A673 (cell line): Measurements from ENCODE around the gene TEKT2. TPM values are rescaled to one million over a fixed set of nuclear protein-coding genes. Genes with fewer than 3 reads are reported as not detected.

Experiments
- BruUV-seq: library from RNA; stranded (reverse); fragments of 400-500 nt; replicated peaks from 2 replicates; lab custom pipeline; 2021; lab: Mats Ljungman, UMichigan
- CTCF ChIA-PET: fragments of 300-600 bp; sonication (Branson Sonifier 250); formaldehyde crosslinking; loops from one replicate; lab custom pipeline; 2022; ENCODE audit warnings: antibody characterized with exemption; lab: Charles Lee
- POLR2A ChIA-PET: fragments of 300-600 bp; sonication (Branson Sonifier 250); formaldehyde crosslinking; loops from one replicate; lab custom pipeline; 2022; ENCODE audit warnings: antibody characterized with exemption; ENCODE audit not compliant: low non-redundant PET; lab: Charles Lee
- DNase-seq: peaks from one replicate; pipeline ENCODE4 v3.0.0-alpha.2; 2015; ENCODE audit warnings: low spot score
- H3K27ac ChIP-seq: fragments of 200-600 bp; sonication (generic); 2 replicates; pipeline ENCODE4 v1.5.1; 2016; ENCODE audit warnings: mixed run types, low read depth, mild to moderate bottlenecking, mixed read lengths, antibody characterized with exemption, low read length; ENCODE audit not compliant: poor library complexity, severe bottlenecking
- H3K27me3 ChIP-seq: fragments of 200-600 bp; sonication (generic); replicated peaks from 2 replicates; pipeline ENCODE4 v1.6.1; 2017; ENCODE audit warnings: mixed run types, low read depth, mild to moderate bottlenecking, mixed read lengths, antibody characterized with exemption, low read length; ENCODE audit not compliant: insufficient read depth, poor library complexity
- H3K36me3 ChIP-seq: fragments of 200-600 bp; sonication (generic); 2 replicates; pipeline ENCODE4 v1.6.1; 2016; ENCODE audit warnings: mixed run types, mild to moderate bottlenecking, mixed read lengths, antibody characterized with exemption, low read length; ENCODE audit not compliant: insufficient read depth, poor library complexity, severe bottlenecking
- H3K4me1 ChIP-seq: fragments of 200-600 bp; sonication (generic); 2 replicates; pipeline ENCODE4 v1.6.1; 2017; ENCODE audit warnings: mixed run types, mild to moderate bottlenecking, mixed read lengths, antibody characterized with exemption, low read length; ENCODE audit not compliant: insufficient read depth, poor library complexity, severe bottlenecking
- H3K4me3 ChIP-seq: fragments of 200-600 bp; sonication (generic); 2 replicates; pipeline ENCODE4 v1.5.1; 2016; ENCODE audit warnings: low read depth, mixed run types, mild to moderate bottlenecking, mixed read lengths, low read length; ENCODE audit not compliant: poor library complexity, severe bottlenecking
- H3K9me3 ChIP-seq: fragments of 200-600 bp; sonication (generic); 2 replicates; pipeline ENCODE4 v1.6.1; 2016; ENCODE audit warnings: mixed run types, low read depth, mild to moderate bottlenecking, mixed read lengths, antibody characterized with exemption, low read length; ENCODE audit not compliant: poor library complexity, severe bottlenecking
- CTCF ChIP-seq: fragments of 300-800, 200-600 bp; sonication (generic); conservative IDR thresholded peaks from 2 replicates; pipeline ENCODE4 v1.5.1; 2017; ENCODE audit warnings: low read depth, mild to moderate bottlenecking, antibody characterized with exemption, low read length, moderate library complexity, mixed read lengths
- EZH2 ChIP-seq: fragments of 200-600 bp; sonication (generic); IDR thresholded peaks from 2 replicates; pipeline ENCODE4 v1.6.1; 2017; ENCODE audit warnings: borderline replicate concordance, low read depth, mild to moderate bottlenecking, mixed read lengths, antibody characterized with exemption, low read length; ENCODE audit not compliant: poor library complexity, severe bottlenecking
- intact Hi-C: fragments of 100-400 bp; cut with micrococcal nuclease; formaldehyde crosslinking; loops from one replicate; pipeline ENCODE4 v1.10.0; 2022; ENCODE audit not compliant: unreplicated experiment
- total RNA-seq: library from RNA; stranded (reverse); gene quantifications from 2 replicates; pipeline ENCODE4 v1.2.3, GENCODE V29; 2021

TEKT2 gene
- total RNA-seq, 1 experiment from 2014 or later, result 2.8 TPM

DNA sequence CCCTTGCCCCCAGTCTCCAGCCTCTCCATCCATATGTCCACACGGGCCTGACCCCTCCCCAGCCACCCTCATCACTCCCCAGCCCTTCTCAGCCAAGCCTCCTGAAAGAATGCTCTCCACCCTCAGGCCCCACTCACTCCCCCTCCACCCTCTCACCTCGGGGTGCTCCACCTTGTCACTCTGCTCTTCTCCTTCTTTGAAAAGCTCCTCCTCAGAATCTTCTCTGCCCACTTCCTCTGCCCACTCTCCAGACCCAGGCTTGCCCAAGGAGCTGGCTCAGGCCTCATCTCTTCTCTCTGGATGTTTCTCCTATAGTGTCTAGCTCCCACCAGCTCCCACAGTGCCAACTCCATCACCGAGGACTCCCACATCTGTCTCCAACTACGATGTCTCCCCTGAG is 27.3 kb downstream of the TEKT2 start:
- no peaks in the 10 kb centered on the region for H3K4me1 ChIP-seq
- ChIA-PET CTCF (interaction anchor here (0.6 kb wide), 1 partner anchor 14 kb away, joined by 3 read pairs; no protein-coding TSS in a partner anchor), POLR2A (no interaction called here)
- no peak overlapping the region for H3K27ac ChIP-seq
- no peaks in the 10 kb centered on the region for H3K9me3 ChIP-seq
- intact Hi-C loops, result no loop called here
- no peaks in the 10 kb centered on the region for H3K36me3 ChIP-seq
- H3K27me3 ChIP-seq, result no peaks in the 10 kb centered on the region
- TF ChIP-seq CTCF, result no peak
- no peak for TF ChIP-seq EZH2
- no peak for DNase-seq
- H3K4me3 ChIP-seq, result no peak overlapping the region
- BruUV-seq, result no TSS peak

- CTCF ChIA-PET, result no interaction called here
- Histone ChIP-seq H3K36me3 (no peaks in the 10 kb centered on the region), H3K4me3 (no peak overlapping the region), H3K4me1 (no peaks in the 10 kb centered on the region), H3K27ac (no peak overlapping the region), H3K9me3 (no peaks in the 10 kb centered on the region), H3K27me3 (no peaks in the 10 kb centered on the region)
- no TSS peak for BruUV-seq
- intact Hi-C loops, result no loop called here
- POLR2A ChIA-PET, result no interaction called here
- TF ChIP-seq CTCF, result no peak
- TF ChIP-seq EZH2, result no peak
- DNase-seq, result no peak
Measured at GRCh38 chr1:36112823-36113222, 28.9 kb downstream of the TEKT2 start.

GRCh38 chr1:36114371-36114770 is 30.5 kb downstream of the TEKT2 start:
- H3K4me1 ChIP-seq, result no peaks in the 10 kb centered on the region
- H3K4me3 ChIP-seq, result no peak overlapping the region
- no peaks in the 10 kb centered on the region for H3K27me3 ChIP-seq
- H3K36me3 ChIP-seq, result no peaks in the 10 kb centered on the region
- CTCF ChIA-PET, result no interaction called here
- intact Hi-C loops, result no loop called here
- no peak for TF ChIP-seq EZH2
- DNase-seq, result no peak
- no peak overlapping the region for H3K27ac ChIP-seq
- no TSS peak for BruUV-seq
- POLR2A ChIA-PET, result no interaction called here
- H3K9me3 ChIP-seq, result no peaks in the 10 kb centered on the region

DNA sequence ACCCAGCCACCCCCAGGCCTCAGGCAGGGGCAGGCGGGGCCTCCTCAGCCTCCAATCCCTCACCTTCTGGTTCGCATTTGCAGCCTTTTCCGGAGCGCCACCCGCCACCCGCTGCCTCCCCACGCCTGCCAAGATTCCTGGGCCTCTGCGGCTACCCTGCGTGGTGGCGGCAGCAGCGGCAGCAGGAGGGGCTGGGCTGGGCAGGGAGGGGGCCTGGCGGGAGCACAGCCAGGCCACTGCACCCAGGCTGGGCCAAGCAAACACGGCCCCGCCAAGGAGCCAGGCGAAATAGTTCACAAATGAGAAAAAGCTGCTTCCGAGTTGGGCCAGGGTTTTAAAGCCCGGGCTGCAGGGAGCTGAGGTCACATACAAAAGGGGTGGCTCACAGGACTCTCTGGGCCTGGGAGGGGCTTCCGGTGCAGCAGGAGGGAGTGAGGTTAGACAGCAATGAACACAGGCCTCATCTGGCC is 31.3 kb downstream of the TEKT2 start:
- no peaks in the 10 kb centered on the region for H3K27me3 ChIP-seq
- BruUV-seq, result no TSS peak
- no peaks in the 10 kb centered on the region for H3K4me1 ChIP-seq
- TF ChIP-seq EZH2, result no peak
- H3K27ac ChIP-seq, result no peak overlapping the region
- ChIA-PET POLR2A (no interaction called here), CTCF (interaction anchor here (1.1 kb wide), 1 partner anchor 20 kb away, joined by 4 read pairs; no protein-coding TSS in a partner anchor)
- H3K9me3 ChIP-seq, result no peaks in the 10 kb centered on the region
- no peak for DNase-seq
- H3K4me3 ChIP-seq, result no peak overlapping the region
- no peaks in the 10 kb centered on the region for H3K36me3 ChIP-seq
- intact Hi-C loops, result no loop called here
